K562 (cell line): ENCODE measurements around the gene FIS1. TPM values are rescaled to one million over a fixed set of nuclear protein-coding genes. Genes with fewer than 3 reads are reported as not detected.
A peak's percentile ranks its signal among the peaks of the same experiment; 100 is the strongest.

Experiments used
- ATF1 ChIP-seq, 2 experiments: fragments of 450-650 bp in 1 of 2; IDR thresholded peaks; 2 replicates each; pipeline ENCODE4 v1.6.1; 2016; ENCODE audit warnings: missing compliant biosample characterization in 1 of 2, missing genetic modification characterization in 1 of 2
- C11orf30 ChIP-seq: fragments of 450-650 bp; IDR thresholded peaks from 2 replicates; pipeline ENCODE4 v1.6.1; 2016; ENCODE audit warnings: low read depth, mild to moderate bottlenecking
- GABPA ChIP-seq: fragments of 200-800 bp; sonication (Bioruptor generic); conservative IDR thresholded peaks from 2 replicates; pipeline ENCODE4 v1.6.1; 2016; ENCODE audit warnings: low read depth, missing genetic modification characterization, missing compliant biosample characterization
- GTF2F1 ChIP-seq: IDR thresholded peaks from 2 replicates; pipeline ENCODE4 v1.6.1; 2011; ENCODE audit warnings: low read depth, low read length, improper control_type of control experiment
- HMGN3 ChIP-seq: IDR thresholded peaks from 2 replicates; pipeline ENCODE4 v1.6.1; 2011; ENCODE audit warnings: borderline replicate concordance, low read depth, mild to moderate bottlenecking, mixed read lengths, low read length; ENCODE audit not compliant: insufficient read length; ENCODE audit errors: extremely low read depth
- HNRNPUL1 ChIP-seq: fragments of 200-400 bp; formaldehyde crosslinking; IDR thresholded peaks from 2 replicates; pipeline ENCODE4 v1.6.1; 2017; ENCODE audit warnings: low read length
- KLF1 ChIP-seq: fragments of 450-650 bp; IDR thresholded peaks from 2 replicates; pipeline ENCODE4 v1.6.1; 2016; ENCODE audit warnings: missing genetic modification characterization, missing compliant biosample characterization
- NCOA1 ChIP-seq: fragments of 450-650 bp; IDR thresholded peaks from 2 replicates; pipeline ENCODE4 v1.6.1; 2016; ENCODE audit warnings: low read depth
- ZBED1 ChIP-seq: IDR thresholded peaks from 2 replicates; pipeline ENCODE4 v1.6.1; 2014
- ZBTB1 ChIP-seq: sonication (generic); formaldehyde crosslinking; IDR thresholded peaks from 2 replicates; pipeline ENCODE4 v1.8.1; 2023; ENCODE audit warnings: missing genetic modification reagents, low read depth, mild to moderate bottlenecking, borderline replicate concordance
- ZBTB17 ChIP-seq: fragments of 450-650 bp; formaldehyde crosslinking; IDR thresholded peaks from 2 replicates; pipeline ENCODE4 v1.4.0; 2020; ENCODE audit warnings: mild to moderate bottlenecking
- ZBTB7A ChIP-seq: IDR thresholded peaks from 2 replicates; pipeline ENCODE4 v1.6.1; 2011; ENCODE audit warnings: low read depth, mild to moderate bottlenecking, low read length, moderate library complexity, borderline replicate concordance; ENCODE audit not compliant: control insufficient read depth
- ZC3H11A ChIP-seq: IDR thresholded peaks from 2 replicates; pipeline ENCODE4 v1.6.1; 2012; ENCODE audit warnings: low read depth, low read length, improper control_type of control experiment
- ZFX ChIP-seq: sonication (generic); formaldehyde crosslinking; IDR thresholded peaks from 2 replicates; pipeline ENCODE4 v1.8.0; 2022; ENCODE audit warnings: mild to moderate bottlenecking, missing genetic modification reagents, moderate library complexity
- ZSCAN29 ChIP-seq: fragments of 450-650 bp; IDR thresholded peaks from 2 replicates; pipeline ENCODE4 v1.6.1; 2017
- polyA plus RNA-seq, 8 experiments: library from polyadenylated mRNA; depleted of rRNA in 4 of 8; stranded (reverse) in 5 of 8; unstranded in 3 of 8; fragments of >200 nt; fragmentation: Nextera tagmentation in 2 of 8; fragmentation: Illumina TruSeq in 1 of 8; extraction: Ambion mirVana in 2 of 8; extraction: Trizol in 1 of 8; gene quantifications; 2 replicates each; pipeline versions ENCODE4 v1.2.1 to v1.2.3, GENCODE V29; 2011 to 2014; ENCODE audit warnings: inconsistent platforms in 1 of 8, missing spikeins in 1 of 8
- total RNA-seq, 7 experiments: library from RNA; depleted of rRNA in 6 of 7; stranded (reverse); fragments of >200 nt in 6 of 7; fragmentation: Illumina TruSeq in 2 of 7; extraction: Trizol in 2 of 7; gene quantifications; 2 replicates each; pipeline versions ENCODE4 v1.2.1 to v1.2.3, GENCODE V29; 2011 to 2021; ENCODE audit warnings: low replicate concordance in 1 of 7
- TF ChIP-seq, protein P1 (sequence below): fragments of 450-650 bp; IDR thresholded peaks from 2 replicates; pipeline ENCODE4 v1.6.1; 2016; ENCODE audit warnings: antibody characterized with exemption
- TF ChIP-seq, protein P2 (sequence below): fragments of 250-450 bp; sonication (Bioruptor Pico); IDR thresholded peaks from 2 replicates; pipeline ENCODE4 v1.5.0; 2020; ENCODE audit warnings: mild to moderate bottlenecking
- TF ChIP-seq, protein P3 (sequence below), 3 experiments: fragments of 200-800 bp in 1 of 3; fragments of 250-450 bp in 1 of 3; fragments of 450-650 bp in 1 of 3; sonication (Bioruptor Pico) in 1 of 3; sonication (Bioruptor generic) in 1 of 3; formaldehyde crosslinking in 1 of 3; IDR thresholded peaks; 2 replicates each; pipeline versions ENCODE4 v1.6.1 to v1.8.0; 2016 to 2022; ENCODE audit warnings: mild to moderate bottlenecking in 2 of 3, missing genetic modification characterization in 2 of 3, missing compliant biosample characterization in 1 of 3, moderate library complexity in 1 of 3
- TF ChIP-seq, protein P4 (sequence below), 2 experiments: fragments of 450-650 bp in 1 of 2; sonication (generic) in 1 of 2; formaldehyde crosslinking; conservative IDR thresholded peaks; 2 replicates each; pipeline versions ENCODE4 v1.4.0 to v1.8.1; 2020 to 2022; ENCODE audit warnings: mild to moderate bottlenecking in 1 of 2, missing genetic modification reagents in 1 of 2

FIS1 gene
- total and polyA plus RNA-seq, 9 of the 15 experiments (the other 6 are each of a cell fraction or from before 2014, with no cell fraction given), result 86.0 to 257 (median 144) TPM

DNA sequence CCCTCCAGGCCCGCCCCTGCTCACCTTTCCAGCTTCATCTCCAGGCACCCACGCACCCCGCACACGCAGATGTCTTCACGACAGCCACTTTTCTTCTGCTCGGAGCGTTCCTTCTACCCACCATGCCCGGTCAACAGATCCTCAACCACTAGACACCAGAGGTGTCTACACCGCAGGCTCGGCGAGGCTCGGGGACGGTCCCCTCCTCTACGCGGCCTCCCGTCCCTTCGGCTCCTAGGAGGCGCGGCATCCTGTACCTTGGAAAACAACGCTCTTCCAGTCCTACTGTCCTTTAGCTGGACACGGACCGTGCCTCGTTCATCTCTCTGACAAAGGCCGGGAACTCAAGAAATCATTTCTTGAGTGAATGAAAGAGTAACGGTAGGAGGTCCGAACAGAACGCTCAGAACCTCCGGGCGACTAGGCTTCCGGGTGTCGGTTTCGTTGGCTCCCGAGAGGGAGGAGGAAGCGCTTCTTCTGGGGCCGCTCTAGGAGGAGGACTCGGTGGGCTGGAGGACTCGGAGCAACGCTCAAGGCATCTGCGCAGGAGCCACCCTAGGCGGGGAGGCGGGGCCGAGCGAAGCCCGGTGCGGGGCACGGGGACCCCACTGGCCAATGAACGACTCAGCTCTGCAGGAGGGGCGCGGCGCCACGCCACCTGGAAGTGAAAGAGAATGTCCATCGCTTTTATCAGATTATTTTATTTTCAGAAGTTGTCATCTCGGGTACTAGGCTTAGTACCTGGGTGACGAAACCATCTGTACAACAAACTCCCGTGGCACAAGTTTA lies 7.2 kb upstream of the FIS1 start (continued):
- TF ChIP-seq, protein P1, sequence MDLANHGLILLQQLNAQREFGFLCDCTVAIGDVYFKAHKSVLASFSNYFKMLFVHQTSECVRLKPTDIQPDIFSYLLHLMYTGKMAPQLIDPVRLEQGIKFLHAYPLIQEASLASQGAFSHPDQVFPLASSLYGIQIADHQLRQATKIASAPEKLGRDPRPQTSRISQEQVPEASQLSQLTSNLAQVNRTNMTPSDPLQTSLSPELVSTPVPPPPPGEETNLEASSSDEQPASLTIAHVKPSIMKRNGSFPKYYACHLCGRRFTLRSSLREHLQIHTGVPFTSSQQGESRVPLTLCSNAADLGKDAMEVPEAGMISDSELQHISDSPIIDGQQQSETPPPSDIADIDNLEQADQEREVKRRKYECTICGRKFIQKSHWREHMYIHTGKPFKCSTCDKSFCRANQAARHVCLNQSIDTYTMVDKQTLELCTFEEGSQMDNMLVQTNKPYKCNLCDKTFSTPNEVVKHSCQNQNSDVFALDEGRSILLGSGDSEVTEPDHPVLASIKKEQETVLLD, result peak; percentile 80
- TF ChIP-seq ATF1 (CRISPR knock-in tag; IDR thresholded peaks at IDR 0.05) (no peak), ATF1 (tag; IDR thresholded peaks at IDR 0.05) (peak; percentile 69), HMGN3 (peak; percentile 79), ZFX (CRISPR knock-in tag) (peak; percentile 90), C11orf30 (peak; percentile 82), ZBTB7A (no peak; the same call in 1 of the 2 replicates), GTF2F1 (peak; percentile 41; the same call in 1 of the 2 replicates), KLF1 (tag) (0 out of 2 replicates have a peak, but pooled peaks have one; percentile 26), ZC3H11A (no peak), ZBTB1 (CRISPR knock-in tag) (peak; percentile 33; the same call in 1 of the 2 replicates), ZBTB17 (peak; percentile 53; the same call in 1 of the 2 replicates), ZBED1 (no peak; the same call in 1 of the 2 replicates), NCOA1 (0 out of 2 replicates have a peak, but pooled peaks have one; percentile 29), ZSCAN29 (peak; percentile 86), GABPA (tag) (peak; percentile 93), HNRNPUL1 (no peak)
- TF ChIP-seq, protein P2, sequence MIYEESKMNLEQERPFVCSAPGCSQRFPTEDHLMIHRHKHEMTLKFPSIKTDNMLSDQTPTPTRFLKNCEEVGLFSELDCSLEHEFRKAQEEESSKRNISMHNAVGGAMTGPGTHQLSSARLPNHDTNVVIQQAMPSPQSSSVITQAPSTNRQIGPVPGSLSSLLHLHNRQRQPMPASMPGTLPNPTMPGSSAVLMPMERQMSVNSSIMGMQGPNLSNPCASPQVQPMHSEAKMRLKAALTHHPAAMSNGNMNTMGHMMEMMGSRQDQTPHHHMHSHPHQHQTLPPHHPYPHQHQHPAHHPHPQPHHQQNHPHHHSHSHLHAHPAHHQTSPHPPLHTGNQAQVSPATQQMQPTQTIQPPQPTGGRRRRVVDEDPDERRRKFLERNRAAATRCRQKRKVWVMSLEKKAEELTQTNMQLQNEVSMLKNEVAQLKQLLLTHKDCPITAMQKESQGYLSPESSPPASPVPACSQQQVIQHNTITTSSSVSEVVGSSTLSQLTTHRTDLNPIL, result no peak
- TF ChIP-seq, protein P3, sequence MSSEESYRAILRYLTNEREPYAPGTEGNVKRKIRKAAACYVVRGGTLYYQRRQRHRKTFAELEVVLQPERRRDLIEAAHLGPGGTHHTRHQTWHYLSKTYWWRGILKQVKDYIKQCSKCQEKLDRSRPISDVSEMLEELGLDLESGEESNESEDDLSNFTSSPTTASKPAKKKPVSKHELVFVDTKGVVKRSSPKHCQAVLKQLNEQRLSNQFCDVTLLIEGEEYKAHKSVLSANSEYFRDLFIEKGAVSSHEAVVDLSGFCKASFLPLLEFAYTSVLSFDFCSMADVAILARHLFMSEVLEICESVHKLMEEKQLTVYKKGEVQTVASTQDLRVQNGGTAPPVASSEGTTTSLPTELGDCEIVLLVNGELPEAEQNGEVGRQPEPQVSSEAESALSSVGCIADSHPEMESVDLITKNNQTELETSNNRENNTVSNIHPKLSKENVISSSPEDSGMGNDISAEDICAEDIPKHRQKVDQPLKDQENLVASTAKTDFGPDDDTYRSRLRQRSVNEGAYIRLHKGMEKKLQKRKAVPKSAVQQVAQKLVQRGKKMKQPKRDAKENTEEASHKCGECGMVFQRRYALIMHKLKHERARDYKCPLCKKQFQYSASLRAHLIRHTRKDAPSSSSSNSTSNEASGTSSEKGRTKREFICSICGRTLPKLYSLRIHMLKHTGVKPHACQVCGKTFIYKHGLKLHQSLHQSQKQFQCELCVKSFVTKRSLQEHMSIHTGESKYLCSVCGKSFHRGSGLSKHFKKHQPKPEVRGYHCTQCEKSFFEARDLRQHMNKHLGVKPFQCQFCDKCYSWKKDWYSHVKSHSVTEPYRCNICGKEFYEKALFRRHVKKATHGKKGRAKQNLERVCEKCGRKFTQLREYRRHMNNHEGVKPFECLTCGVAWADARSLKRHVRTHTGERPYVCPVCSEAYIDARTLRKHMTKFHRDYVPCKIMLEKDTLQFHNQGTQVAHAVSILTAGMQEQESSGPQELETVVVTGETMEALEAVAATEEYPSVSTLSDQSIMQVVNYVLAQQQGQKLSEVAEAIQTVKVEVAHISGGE (CRISPR knock-in tag; IDR thresholded peaks at IDR 0.05), result peak in 1 of 3 experiments; percentile 93; a peak in 2 of 6 replicates
- TF ChIP-seq, protein P4, sequence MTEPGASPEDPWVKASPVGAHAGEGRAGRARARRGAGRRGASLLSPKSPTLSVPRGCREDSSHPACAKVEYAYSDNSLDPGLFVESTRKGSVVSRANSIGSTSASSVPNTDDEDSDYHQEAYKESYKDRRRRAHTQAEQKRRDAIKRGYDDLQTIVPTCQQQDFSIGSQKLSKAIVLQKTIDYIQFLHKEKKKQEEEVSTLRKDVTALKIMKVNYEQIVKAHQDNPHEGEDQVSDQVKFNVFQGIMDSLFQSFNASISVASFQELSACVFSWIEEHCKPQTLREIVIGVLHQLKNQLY (CRISPR knock-in tag; conservative IDR thresholded peaks at IDR 0.05), result no peak
